Ishikawa (cell line): ENCODE results near the gene WWTR1.

Experiments
- CEBPB ChIP-seq: IDR thresholded peaks from 2 replicates; pipeline ENCODE4 v1.6.1; 2012
- CREB1 ChIP-seq: IDR thresholded peaks from 2 replicates; pipeline ENCODE4 v1.6.1; 2012; ENCODE audit warnings: low read depth
- EGR1 ChIP-seq: IDR thresholded peaks from 2 replicates; pipeline ENCODE4 v1.6.1; 2012
- EP300 ChIP-seq: IDR thresholded peaks from 2 replicates; pipeline ENCODE4 v1.6.1; 2012; ENCODE audit warnings: borderline replicate concordance
- FOXM1 ChIP-seq: IDR thresholded peaks from 2 replicates; pipeline ENCODE4 v1.6.1; 2012; ENCODE audit warnings: low read depth, borderline replicate concordance
- MAX ChIP-seq: IDR thresholded peaks from 2 replicates; pipeline ENCODE4 v1.6.1; 2012
- RAD21 ChIP-seq: IDR thresholded peaks from 2 replicates; pipeline ENCODE4 v1.6.1; 2012; ENCODE audit warnings: low read depth
- TAF1 ChIP-seq: IDR thresholded peaks from 2 replicates; pipeline ENCODE4 v1.6.1; 2012; ENCODE audit warnings: low read depth, mild to moderate bottlenecking
- TCF12 ChIP-seq: IDR thresholded peaks from 2 replicates; pipeline ENCODE4 v1.6.1; 2012; ENCODE audit warnings: low read depth
- TEAD4 ChIP-seq: IDR thresholded peaks from 2 replicates; pipeline ENCODE4 v1.6.1; 2012
- YY1 ChIP-seq: IDR thresholded peaks from 2 replicates; pipeline ENCODE4 v1.6.1; 2012; ENCODE audit warnings: low read depth
- ZBTB7A ChIP-seq: IDR thresholded peaks from 2 replicates; pipeline ENCODE4 v1.6.1; 2012; ENCODE audit warnings: low read depth
- TF ChIP-seq, protein P1 (sequence below): IDR thresholded peaks from 2 replicates; pipeline ENCODE4 v1.6.1; 2012; ENCODE audit warnings: low read depth, mild to moderate bottlenecking
- TF ChIP-seq, protein P2 (sequence below): IDR thresholded peaks from 2 replicates; pipeline ENCODE4 v1.6.1; 2012

- TF ChIP-seq EGR1, result no peak
- no peak for TF ChIP-seq FOXM1
- no peak for TF ChIP-seq EP300
- TF ChIP-seq, protein P1, sequence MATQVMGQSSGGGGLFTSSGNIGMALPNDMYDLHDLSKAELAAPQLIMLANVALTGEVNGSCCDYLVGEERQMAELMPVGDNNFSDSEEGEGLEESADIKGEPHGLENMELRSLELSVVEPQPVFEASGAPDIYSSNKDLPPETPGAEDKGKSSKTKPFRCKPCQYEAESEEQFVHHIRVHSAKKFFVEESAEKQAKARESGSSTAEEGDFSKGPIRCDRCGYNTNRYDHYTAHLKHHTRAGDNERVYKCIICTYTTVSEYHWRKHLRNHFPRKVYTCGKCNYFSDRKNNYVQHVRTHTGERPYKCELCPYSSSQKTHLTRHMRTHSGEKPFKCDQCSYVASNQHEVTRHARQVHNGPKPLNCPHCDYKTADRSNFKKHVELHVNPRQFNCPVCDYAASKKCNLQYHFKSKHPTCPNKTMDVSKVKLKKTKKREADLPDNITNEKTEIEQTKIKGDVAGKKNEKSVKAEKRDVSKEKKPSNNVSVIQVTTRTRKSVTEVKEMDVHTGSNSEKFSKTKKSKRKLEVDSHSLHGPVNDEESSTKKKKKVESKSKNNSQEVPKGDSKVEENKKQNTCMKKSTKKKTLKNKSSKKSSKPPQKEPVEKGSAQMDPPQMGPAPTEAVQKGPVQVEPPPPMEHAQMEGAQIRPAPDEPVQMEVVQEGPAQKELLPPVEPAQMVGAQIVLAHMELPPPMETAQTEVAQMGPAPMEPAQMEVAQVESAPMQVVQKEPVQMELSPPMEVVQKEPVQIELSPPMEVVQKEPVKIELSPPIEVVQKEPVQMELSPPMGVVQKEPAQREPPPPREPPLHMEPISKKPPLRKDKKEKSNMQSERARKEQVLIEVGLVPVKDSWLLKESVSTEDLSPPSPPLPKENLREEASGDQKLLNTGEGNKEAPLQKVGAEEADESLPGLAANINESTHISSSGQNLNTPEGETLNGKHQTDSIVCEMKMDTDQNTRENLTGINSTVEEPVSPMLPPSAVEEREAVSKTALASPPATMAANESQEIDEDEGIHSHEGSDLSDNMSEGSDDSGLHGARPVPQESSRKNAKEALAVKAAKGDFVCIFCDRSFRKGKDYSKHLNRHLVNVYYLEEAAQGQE, result no peak
- TF ChIP-seq, protein P2, sequence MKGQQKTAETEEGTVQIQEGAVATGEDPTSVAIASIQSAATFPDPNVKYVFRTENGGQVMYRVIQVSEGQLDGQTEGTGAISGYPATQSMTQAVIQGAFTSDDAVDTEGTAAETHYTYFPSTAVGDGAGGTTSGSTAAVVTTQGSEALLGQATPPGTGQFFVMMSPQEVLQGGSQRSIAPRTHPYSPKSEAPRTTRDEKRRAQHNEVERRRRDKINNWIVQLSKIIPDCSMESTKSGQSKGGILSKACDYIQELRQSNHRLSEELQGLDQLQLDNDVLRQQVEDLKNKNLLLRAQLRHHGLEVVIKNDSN, result no peak
- TF ChIP-seq TEAD4, result no peak
- no peak for TF ChIP-seq MAX
- TF ChIP-seq RAD21, result no peak
- no peak for TF ChIP-seq CREB1
- TF ChIP-seq ZBTB7A, result no peak
- TF ChIP-seq TAF1, result no peak
- no peak for TF ChIP-seq CEBPB
- no peak for TF ChIP-seq TCF12
- no peak for TF ChIP-seq YY1
Observed at GRCh38 chr3:149612456-149612855, 45.4 kb downstream of the WWTR1 start.
